Right kidney (tissue), 1 donor: Measurements from ENCODE around the gene SLC66A2.

Experiments
- DNase-seq: peaks from one replicate; pipeline ENCODE4 v3.0.0-alpha.2; 2016

SLC66A2 gene

DNA sequence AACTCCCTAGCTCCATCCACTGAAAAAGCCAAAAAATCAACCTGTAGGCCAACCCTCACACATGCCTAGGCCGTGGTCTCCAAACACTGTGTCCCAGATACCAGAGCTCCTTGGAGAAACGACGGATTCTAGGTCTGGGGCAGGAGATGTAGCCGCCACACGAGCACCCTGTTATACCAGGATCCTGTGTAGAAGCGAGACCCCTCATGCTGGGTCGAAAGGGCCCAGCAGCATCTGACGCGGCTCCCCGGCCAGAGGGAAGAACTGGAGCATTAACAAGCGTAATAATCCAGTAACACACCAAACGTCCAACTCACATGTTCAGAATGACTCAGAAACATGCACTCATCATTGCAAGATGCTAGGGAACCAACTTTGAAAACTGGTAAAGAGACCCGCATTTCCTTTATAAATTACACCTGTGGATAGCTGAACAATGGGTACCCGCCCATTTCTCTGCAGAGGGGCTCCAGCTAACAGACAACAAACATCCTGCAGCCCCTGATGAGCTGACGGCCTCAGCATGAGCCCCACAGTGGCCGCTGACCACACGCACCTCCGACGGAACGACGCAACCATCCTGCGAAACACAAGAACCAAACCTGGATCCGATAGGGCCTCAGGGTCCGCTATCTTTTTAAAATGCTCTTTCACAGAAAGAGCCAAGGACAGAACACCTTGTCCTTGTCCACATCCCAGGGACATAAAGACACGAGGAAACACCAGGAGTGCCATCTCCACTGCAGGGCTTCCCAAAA, 14.2 kb downstream of the SLC66A2 start:
- DNase-seq, result no peak

- no peak for DNase-seq
These were observed 14.8 kb downstream of the SLC66A2 start for GRCh38 chr18:79936641-79937040.

DNA sequence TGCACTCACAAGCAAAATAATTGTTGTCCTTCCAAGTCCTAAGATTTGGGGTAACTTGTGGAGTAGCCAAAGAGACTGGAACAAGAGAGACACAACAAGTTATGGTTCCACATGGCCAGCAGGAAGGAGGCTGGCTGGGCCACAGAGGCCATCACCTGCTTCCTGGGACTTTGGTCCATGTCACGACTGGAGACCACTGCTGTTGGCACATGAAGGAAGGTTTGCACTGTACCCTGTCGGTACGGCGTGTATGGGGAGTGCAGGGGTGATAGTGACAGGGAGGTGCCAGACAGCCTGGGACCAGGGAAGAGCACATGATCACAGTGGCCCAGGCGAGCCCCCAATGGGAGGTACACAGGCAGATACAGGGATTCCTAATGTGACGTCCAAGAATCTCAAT, 15.5 kb downstream of the SLC66A2 start:
- no peak for DNase-seq

DNA sequence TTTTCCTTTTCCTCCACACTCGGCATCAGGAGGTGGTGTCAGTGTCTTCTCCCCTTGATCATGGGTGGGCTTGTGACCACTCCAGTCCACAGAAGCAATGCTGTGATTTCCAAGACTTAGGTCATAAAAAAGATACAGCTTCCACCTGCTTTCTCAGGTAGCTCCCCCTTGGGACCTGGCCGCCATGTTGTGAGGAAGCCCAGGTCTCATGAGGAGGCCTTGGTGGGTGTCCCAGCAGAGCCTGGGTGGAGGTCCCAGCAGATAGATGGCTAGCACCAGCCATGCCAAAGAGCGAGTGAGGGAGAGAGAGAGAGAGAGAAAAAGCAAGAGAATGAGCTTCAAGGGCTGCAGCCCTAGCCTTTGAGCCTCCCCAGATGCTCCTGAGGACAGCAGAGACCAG, 16.0 kb downstream of the SLC66A2 start:
- no peak for DNase-seq

DNA sequence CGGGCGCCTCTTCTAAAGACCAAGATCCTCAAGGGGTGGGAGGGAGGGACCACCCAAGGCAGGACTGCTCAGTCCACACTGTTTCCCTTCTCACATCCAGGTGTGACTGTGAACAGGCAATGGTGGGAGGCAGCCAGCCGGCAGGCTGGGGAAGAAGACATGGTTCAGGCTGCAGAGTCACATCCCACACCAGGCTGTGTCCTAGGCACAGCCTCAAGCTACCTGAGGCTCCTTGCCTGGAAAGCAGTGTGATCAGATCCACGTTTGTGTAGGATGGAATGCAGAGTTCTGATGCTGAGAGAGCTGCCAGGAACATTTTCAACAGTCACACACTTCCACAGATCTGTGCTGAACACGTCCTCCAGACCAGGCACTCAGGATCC, 16.4 kb downstream of the SLC66A2 start:
- no peak for DNase-seq

DNA sequence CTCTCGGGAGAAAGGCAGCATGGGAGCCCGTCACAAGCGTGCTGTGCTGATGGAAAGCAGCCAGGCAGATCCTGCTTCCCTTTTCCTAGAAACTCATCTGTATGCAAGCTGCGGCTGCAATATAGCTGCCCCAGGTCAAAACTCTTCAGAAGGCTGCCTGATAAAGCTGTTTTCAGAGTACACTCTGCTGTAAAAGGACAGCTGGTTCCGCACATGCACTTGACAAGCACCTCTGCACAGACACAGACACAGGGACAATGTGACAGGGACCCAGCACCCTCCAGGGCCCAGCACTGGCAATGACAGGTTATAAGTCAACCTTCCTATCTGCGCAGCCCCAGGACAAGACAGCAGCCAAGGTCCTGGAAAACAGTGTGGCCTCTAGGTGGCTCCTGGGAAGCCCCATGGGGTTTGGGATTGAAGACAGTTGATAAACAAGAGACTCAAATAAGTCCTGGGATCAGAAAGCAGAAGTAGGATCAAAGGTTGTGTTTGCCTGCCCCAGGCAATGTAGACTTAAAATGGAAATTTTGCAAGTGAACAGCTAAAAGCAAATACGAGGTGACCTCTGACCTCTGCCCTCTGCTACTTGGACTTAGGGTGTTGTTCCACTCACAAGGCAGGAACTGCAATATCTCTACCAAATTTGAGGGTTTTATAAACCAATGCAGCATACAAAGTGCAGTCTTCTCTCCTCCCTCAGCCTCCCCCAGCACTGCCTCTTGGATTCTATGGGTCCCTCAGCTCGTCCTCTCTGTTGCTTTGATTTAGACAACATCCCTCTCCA, 16.9 kb downstream of the SLC66A2 start:
- no peak for DNase-seq

DNA sequence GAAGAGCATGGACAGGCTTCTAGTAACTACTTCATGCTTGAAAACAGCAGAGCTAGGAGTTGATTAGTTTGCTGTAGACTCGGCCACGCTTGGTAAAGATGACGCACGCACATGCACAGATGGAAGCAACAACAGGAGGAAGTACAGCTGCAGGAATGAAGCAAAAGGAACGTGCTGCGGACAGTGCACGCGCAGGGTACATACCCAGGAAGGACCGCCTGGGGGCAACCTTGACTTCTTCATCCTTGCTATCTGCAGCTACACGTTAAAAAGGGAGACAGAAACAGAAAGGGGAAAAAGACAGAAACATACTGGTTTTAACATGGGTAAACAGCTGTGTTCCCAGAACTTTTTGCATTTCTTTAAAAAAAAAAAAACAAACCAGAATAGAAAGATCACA, 17.7 kb downstream of the SLC66A2 start:
- no peak for DNase-seq

GRCh38 chr18:79932907-79933306, 18.5 kb downstream of the SLC66A2 start:
- DNase-seq, result no peak

GRCh38 chr18:79931475-79931874, 20.0 kb downstream of the SLC66A2 start:
- DNase-seq, result no peak

DNA sequence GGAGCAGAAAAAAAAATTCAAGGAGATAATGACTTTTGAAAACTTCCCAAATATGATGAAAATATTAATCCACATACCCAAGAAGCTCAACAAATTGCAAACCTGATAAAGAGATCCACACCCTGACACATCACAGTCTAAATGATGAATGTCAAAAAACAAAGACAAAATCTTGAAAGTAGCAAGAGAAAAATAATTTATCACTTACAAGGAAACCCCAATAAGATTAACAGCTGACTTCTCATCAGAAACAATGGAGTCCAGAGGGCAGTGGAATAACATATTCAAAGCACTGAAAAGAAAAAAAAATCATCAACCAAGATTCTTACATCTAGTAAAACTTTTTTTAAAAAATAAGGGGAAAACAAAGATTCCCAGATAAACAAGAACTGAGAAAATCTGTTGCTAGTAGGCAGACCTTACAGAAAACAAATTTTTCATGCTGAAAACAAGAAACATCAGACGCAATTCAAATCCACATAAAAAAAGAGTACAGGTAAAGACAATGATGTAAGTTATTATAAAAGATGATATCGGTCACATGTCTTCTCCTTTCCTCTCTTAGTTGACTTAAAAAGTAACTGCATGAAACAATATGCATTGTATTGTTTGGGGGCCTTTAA, 21.3 kb downstream of the SLC66A2 start:
- no peak for DNase-seq

DNA sequence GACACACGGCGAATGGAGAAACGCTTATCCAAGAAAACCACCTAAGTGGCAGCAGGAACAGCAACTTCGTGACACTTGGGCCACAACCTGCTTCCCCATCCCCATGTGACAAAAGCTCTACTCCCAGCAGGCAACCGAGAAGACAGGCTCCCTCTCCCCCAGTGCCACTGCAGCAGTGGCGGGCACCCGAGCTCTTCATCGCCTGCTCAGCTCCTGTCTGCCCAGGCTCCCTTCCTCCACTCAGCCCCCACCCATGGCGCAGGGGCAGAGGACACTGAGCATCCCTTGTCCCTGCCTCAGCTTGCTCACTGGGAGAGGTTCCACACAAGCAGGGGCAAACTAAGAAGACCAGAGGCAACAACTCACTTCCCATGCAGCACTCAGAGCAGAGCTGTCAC, 22.9 kb downstream of the SLC66A2 start:
- no peak for DNase-seq

DNA sequence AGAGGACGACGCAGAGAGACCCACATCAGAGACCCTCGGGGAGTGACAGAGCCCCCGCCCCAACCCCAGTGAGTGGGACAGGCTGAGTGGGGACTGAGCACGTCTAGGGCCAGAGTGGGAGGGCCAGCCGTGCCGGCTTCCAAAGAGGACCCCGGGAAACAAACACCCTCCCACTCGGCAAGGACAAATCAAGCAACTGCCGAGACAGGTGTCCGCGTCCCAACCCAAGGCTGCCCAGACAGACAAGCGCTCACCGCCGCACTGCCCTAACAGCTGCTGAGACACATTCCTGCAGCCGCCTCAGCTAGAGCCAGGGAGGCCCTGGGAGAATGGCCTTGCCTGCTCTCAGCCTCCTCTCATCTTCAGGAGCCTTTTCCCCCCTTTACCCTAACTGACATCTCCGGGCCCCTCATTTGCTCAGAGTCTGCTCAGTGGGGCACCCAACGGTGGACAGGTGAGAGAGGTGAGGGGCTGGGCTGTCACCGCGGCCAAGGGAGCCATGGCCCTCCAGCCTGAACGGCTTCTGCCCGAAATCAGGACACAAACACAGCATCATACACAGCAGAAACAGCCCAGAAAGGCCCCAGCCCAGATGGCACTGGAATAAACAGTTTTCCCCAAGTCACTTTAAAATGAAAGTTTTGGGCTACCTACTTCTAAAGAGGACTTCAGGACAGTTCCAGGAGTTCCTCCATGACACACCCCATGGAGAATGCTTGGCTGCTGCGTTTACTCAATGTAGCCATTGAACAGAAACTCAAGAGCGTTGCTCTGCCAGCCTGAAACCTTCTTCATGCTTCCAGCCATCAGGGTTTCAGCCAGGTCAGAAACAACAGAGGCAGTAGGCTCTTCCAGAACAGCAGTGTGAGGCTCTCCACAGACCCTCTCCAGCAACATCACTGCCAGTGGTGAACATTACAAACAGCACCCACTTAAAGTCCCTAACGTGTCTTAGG, 23.6 kb downstream of the SLC66A2 start:
- no peak for DNase-seq

- no peak for DNase-seq
These were observed 24.5 kb downstream of the SLC66A2 start for GRCh38 chr18:79926715-79927606.

DNA sequence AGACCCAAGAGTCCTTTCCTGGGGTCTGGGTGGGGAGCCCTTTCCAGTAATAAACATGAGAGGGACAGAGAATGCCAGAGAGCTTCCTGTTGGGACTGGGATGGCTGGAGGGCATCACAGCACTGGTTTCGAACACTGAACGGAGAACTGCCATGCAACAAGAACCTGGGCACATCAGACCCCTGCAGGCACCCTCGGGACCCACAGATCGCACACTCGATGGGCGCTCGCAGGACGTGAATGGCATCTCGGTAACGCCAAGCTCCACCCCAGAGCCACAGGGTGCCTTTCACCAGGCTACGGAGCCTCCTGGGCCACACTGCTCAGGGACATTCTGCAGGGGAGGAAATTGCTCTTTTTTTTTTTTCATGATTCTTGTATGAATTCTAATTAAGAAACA, 25.1 kb downstream of the SLC66A2 start:
- no peak for DNase-seq

GRCh38 chr18:79924814-79925731, 26.4 kb downstream of the SLC66A2 start:
- peak; percentile 28 for DNase-seq

DNA sequence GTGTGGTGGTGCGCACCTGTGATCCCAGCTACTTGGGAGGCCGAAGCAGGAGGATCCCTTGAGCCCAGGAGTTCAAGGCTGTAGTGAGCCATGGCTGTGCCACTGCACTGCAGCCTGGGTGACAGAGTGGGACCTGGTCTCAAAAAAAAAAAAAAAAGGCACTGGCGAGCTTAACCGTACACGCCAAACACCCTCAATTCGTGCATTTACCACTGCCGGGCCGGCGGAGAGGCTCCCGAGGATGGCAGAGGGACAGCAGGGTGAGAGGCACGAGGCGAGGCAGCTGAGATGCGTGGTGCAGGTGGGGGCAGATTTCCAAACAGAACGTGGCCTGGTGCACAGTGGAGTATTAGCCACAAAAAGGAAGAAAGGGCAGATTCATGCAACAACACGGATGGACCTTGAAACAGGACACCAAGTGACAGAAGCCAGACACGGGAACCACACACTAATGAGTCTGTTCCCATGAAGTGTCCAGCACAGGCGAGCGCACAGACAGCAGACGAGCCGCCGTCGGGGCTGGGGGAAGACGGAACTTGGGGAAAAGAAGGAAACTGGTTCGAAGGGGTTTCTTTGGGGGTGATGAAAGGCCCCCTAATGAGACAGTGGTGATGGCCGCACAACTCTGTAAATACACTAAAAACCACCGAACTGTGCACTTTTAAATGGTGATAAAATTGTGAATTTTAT, 27.4 kb downstream of the SLC66A2 start:
- no peak for DNase-seq

- DNase-seq, result no peak
These were observed 28.5 kb downstream of the SLC66A2 start for GRCh38 chr18:79922971-79923411.

DNA sequence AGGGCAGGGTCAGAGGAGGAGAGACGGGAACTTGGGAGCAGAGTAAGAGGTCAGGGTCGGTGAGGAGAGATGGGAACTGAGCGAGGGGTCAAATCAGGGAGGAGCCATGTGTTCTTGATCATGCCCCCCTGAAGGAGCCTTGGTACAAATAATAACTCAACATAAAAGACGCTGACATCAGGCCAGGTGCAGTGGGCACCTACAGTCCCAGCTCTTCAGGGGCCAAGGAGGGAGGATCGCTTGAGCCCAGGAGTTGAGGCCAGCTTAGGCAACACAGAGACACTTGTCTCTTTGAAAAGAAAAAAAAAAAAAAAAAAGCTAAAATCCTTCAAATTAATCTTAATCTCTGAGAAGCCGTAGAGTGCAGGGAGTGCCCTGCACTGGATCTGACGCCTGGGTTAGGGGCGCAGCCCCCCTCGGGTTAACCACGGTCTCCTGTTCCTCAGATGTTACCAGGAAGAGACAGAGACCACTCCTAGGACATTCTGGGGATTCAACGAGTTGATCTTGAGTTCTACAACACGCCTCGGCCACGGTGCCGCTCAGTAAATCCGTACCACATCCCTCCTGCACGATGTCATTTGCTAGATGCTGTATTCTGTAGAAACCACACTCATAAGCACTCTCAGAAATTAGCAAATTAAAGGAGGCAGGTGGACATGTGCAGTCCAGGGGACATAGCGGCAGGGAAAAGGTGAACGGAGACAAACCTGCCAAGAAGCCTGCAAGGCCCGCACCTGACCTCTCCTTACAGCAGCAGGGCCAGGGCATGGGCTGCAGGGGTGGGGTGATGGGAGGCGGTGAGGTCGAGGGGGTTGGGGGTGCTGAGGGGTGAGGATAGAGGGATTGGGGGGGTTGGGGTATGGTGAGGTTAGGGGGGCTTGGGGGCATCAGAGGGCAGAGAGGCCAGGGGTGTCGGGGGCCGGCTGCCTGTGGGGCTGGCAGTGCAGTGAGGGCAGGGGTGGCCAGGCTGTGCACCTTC, 29.2 kb downstream of the SLC66A2 start:
- DNase-seq, result no peak
